ENCODE measurements around the gene UGT2B10.
"Not testable (repeated sequence)": the region's sequence is repeated elsewhere in the genome, so short reads cannot be mapped to it uniquely, and the experiment has no call there.

Gene UGT2B10

GRCh38 chr4:68815617-68816409 lies at the start of gene UGT2B10:
TSS of gene UGT2B10 (plus strand) at chr4:68815994. CDS start at chr4:68816020, 26 bp downstream.
- DNase-seq (ENCODE audit: low read depth in 2 of 2), result not testable (repeated sequence)

GRCh38 chr4:68771836-68772235 lies 44.0 kb upstream of the UGT2B10 start:
- not testable (repeated sequence) for DNase-seq (ENCODE audit: low read depth in 2 of 2)

- no peak for DNase-seq (ENCODE audit: low read depth in 2 of 2)
Measured at GRCh38 chr4:68773699-68774098, 42.1 kb upstream of the UGT2B10 start.

DNA sequence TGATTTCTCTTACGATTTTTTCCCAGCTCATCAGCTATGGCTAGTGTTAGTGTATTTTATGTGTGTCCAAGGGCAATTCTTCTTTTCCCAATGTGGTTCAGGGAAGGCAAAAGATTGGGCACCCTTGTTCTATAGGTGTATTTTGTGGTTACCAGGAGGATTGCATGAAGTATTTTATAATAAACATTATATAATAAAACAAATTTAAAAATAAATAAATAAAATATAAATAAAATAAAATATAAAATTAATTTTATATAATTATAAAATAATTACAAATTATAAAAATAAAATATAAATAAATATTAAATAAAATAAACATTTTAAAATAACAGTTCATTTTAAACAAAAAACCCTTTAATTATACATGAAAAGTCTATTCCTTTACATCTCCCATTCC lies 35.6 kb upstream of the UGT2B10 start:
- no peak for DNase-seq (ENCODE audit: low read depth in 2 of 2)

GRCh38 chr4:68797048-68797447 lies 18.7 kb upstream of the UGT2B10 start:
- no peak for DNase-seq (ENCODE audit: low read depth in 2 of 2)

GRCh38 chr4:68797618-68798017 lies 18.2 kb upstream of the UGT2B10 start:
- no peak for DNase-seq (ENCODE audit: low read depth in 2 of 2)

- no peak for DNase-seq (ENCODE audit: low read depth in 2 of 2)
Measured at GRCh38 chr4:68803013-68803412, 12.8 kb upstream of the UGT2B10 start.

DNA sequence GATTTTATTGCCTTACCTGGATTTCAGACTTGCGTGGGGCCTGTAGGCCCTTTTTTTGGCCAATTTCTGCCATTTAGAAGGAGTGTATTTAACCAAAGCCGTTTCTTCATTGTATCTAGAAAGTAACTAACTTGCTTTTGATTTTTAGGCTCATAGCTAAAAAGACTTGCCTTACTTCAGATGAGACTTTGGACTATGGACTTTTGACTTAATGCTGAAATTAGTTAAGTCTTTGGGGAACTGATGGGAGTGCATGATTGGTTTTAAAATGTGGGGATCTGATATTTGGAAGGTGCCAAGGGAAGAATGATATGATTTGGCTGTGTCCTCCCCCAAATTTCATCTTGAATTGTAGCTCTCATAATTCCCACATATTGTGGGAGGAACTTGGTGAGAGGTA lies 7.7 kb upstream of the UGT2B10 start:
- DNase-seq (ENCODE audit: low read depth in 2 of 2), result no peak

GRCh38 chr4:68810919-68811318 lies 4.9 kb upstream of the UGT2B10 start:
- DNase-seq (ENCODE audit: low read depth in 2 of 2), result no peak

DNA sequence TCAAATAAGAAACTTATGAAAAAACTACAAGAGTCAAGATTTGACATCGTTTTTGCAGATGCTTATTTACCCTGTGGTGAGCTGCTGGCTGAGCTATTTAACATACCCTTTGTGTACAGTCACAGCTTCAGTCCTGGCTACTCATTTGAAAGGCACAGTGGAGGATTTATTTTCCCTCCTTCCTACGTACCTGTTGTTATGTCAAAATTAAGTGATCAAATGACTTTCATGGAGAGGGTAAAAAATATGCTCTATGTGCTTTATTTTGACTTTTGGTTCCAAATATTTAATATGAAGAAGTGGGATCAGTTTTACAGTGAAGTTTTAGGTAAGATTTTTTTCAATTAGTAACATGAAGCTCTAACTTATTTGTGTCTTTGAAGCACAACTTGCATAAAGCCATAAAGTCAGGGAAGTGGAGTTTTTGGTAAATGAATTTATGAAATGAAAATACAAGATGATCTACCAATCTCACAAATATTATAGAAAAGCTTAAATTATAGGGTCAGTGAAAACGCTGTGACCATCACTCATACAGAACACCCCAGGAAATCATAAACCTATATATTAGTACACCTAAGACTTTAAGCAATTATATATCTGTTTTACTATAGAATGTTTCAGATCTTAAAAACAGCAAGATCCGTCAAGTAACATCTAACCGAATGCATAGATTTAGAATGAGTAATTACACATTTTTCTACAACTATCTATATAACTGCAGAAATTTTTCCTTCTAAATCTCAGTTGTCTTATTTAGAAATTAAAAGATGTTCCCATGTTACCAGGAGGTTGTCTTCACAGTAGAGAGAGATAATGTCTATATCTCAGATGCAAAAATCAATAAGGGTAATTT lies 844 bp downstream of the UGT2B10 start:
- DNase-seq (ENCODE audit: low read depth in 2 of 2), result not testable (repeated sequence)

GRCh38 chr4:68817386-68817785 lies 1.6 kb downstream of the UGT2B10 start:
- no peak for DNase-seq (ENCODE audit: low read depth in 2 of 2)

DNA sequence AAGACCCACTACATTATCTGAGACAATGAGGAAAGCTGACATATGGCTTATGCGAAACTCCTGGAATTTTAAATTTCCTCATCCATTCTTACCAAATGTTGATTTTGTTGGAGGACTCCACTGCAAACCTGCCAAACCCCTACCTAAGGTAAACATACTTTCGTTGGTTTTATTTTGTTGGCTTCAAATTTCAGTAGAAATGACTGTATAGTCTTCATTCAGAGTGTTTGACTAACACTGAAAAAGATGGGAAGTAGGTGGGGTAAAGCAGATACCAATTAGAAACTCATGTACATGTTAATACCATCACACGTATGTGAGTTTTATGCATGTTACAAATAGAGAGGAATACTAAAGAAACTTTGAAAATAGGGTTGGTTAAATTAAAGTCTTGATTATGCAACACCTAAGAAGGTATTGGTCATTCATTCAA lies 2.3 kb downstream of the UGT2B10 start:
- DNase-seq (ENCODE audit: low read depth in 2 of 2), result not testable (repeated sequence)

DNA sequence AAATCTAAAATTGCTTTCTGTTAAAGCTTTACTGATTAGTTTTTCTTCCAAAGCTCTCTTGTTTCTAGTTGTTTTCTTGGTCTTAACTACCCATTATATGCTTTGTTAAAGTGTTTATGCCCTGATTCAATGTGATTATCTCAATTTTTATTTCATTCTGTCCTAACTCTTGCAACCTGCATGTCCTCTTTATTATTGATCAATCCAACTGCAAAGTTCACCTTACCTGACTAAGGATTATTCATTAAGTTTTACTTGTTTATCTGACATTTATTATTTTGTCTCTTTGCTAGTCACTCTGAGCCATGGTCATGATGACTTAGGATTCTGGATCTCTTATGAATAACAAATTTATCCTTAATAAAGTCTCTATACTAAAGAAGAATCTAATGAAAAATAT lies 15.8 kb downstream of the UGT2B10 start:
- DNase-seq (ENCODE audit: low read depth in 2 of 2), result no peak

GRCh38 chr4:68850293-68850692 lies 34.5 kb downstream of the UGT2B10 start:
- DNase-seq (ENCODE audit: low read depth in 2 of 2), result no peak

GRCh38 chr4:68855771-68856170 lies 40.0 kb downstream of the UGT2B10 start:
- DNase-seq (ENCODE audit: low read depth in 2 of 2), result no peak

GRCh38 chr4:68858039-68858438 lies 42.2 kb downstream of the UGT2B10 start:
- no peak for DNase-seq (ENCODE audit: low read depth in 2 of 2)

GRCh38 chr4:68859655-68860054 lies 43.9 kb downstream of the UGT2B10 start:
- DNase-seq (ENCODE audit: low read depth in 2 of 2), result no peak

GRCh38 chr4:68861057-68861456 lies 45.3 kb downstream of the UGT2B10 start:
- no peak for DNase-seq (ENCODE audit: low read depth in 2 of 2)

GRCh38 chr4:68864438-68865187 lies 48.8 kb downstream of the UGT2B10 start:
- DNase-seq (ENCODE audit: low read depth in 2 of 2), result no peak

DNA sequence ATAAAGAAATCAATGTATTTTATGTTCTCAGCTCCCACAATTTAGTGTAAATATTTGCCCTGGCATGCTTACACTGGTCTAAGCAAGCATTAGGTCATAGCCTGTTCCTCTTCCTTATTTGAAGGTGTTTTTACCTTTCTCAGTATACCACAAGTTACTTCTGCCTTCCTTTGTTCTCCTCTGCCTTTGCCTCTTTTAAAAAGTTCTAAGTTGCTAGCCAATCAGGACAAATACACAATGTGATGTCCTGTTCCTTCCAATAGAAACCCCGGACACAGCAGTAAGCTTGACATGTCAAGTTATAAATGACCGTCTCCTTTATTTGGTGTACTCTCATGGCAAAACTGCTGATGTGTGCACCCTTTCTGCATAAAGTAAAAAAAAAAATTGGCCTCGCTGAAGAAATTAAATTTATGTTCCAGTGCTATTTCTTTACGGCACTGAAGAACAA lies 49.4 kb downstream of the UGT2B10 start:
- no peak for DNase-seq (ENCODE audit: low read depth in 2 of 2)

GRCh38 chr4:68865760-68866159 lies 50.0 kb downstream of the UGT2B10 start:
- no peak for DNase-seq (ENCODE audit: low read depth in 2 of 2)

- no peak for DNase-seq (ENCODE audit: low read depth in 2 of 2)
Measured at GRCh38 chr4:68869274-68869773, 53.5 kb downstream of the UGT2B10 start.
